Esophagus muscularis mucosa (tissue), 3 donors: ENCODE measurements around the gene JUNB.

Source experiments
- POLR2AphosphoS5 ChIP-seq, 2 donors: sonication (generic); formaldehyde crosslinking; IDR thresholded peaks; one replicate each; pipeline ENCODE4 v1.6.1; 2017; ENCODE audit warnings: antibody characterized with exemption in 2 of 2
- TF ChIP-seq, protein P1 (sequence below), 3 experiments: fragments of 200-600 bp in 2 of 3; fragments of 450-650 bp in 1 of 3; sonication (generic) in 2 of 3; IDR thresholded peaks; one replicate each; pipeline ENCODE4 v1.5.1; 2017 to 2019; ENCODE audit warnings: antibody characterized with exemption in 3 of 3, mild to moderate bottlenecking in 2 of 3, moderate library complexity in 1 of 3

DNA sequence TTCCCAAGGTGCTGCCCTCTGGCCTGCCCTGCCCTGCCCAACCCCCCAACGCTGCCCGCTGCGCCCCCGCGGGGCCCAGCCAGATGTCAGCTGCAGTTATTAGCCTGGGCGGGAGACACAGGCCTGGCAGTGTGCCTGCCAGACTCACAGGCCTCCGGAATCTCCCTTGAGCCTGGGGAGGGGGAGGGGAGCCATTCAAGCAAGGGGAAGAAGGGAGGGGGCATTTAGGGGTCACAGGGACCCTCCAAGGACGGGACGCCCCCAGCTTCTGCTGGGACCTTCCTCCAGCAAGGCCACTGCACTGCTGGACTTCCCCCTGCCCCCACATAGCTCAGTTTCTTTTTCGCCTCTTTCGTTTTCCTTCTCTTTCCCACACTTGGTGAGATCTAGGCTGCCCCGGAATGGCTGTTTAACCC, 2.6 kb upstream of the JUNB start:
- TF ChIP-seq, protein P1, sequence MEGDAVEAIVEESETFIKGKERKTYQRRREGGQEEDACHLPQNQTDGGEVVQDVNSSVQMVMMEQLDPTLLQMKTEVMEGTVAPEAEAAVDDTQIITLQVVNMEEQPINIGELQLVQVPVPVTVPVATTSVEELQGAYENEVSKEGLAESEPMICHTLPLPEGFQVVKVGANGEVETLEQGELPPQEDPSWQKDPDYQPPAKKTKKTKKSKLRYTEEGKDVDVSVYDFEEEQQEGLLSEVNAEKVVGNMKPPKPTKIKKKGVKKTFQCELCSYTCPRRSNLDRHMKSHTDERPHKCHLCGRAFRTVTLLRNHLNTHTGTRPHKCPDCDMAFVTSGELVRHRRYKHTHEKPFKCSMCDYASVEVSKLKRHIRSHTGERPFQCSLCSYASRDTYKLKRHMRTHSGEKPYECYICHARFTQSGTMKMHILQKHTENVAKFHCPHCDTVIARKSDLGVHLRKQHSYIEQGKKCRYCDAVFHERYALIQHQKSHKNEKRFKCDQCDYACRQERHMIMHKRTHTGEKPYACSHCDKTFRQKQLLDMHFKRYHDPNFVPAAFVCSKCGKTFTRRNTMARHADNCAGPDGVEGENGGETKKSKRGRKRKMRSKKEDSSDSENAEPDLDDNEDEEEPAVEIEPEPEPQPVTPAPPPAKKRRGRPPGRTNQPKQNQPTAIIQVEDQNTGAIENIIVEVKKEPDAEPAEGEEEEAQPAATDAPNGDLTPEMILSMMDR (IDR thresholded peaks at IDR 0.05), result no peak
- peak in 1 of 2 donors; percentile 69 for TF ChIP-seq POLR2AphosphoS5 (IDR thresholded peaks at IDR 0.05)
